Esophagus squamous epithelium (tissue), 5 donors: ENCODE data around the gene EPHA5. TPM values are rescaled to one million over a fixed set of nuclear protein-coding genes. Genes with fewer than 3 reads are reported as not detected.

Experiments used
- DNase-seq: peaks from one replicate; lab custom pipeline; 2025; lab: John Stamatoyannopoulos, UW
- H3K27ac ChIP-seq, 4 donors: fragments of 200-600 bp; sonication (generic); one replicate each; pipeline ENCODE4 v1.5.1; 2016 to 2019; ENCODE audit warnings: mild to moderate bottlenecking in 1 of 4
- H3K27me3 ChIP-seq, 4 donors: fragments of 200-600 bp; sonication (generic); 1 replicate in 3 of 4; 2 replicates in 1 of 4; pipeline versions ENCODE4 v1.5.1 to v1.6.0; 2017 to 2021; ENCODE audit warnings: antibody characterized with exemption in 1 of 4
- H3K36me3 ChIP-seq, 3 donors: fragments of 200-600 bp; sonication (generic); one replicate each; pipeline ENCODE4 v1.5.1; 2016 to 2019
- H3K4me1 ChIP-seq, 3 donors: fragments of 200-600 bp; sonication (generic); one replicate each; pipeline ENCODE4 v1.5.1; 2017 to 2019
- H3K4me3 ChIP-seq, 4 donors: fragments of 200-600 bp; sonication (generic); 1 replicate in 3 of 4; 2 replicates in 1 of 4; pipeline ENCODE4 v1.5.1; 2016 to 2019; ENCODE audit warnings: mild to moderate bottlenecking in 2 of 4, moderate library complexity in 1 of 4
- H3K9me3 ChIP-seq, 3 donors: fragments of 200-600 bp; sonication (generic); one replicate each; pipeline ENCODE4 v1.5.1; 2016 to 2019
- POLR2A ChIP-seq, 4 donors: fragments of 450-650 bp; IDR thresholded peaks; one replicate each; pipeline ENCODE4 v1.6.1; 2017; ENCODE audit warnings: antibody characterized with exemption in 4 of 4, mild to moderate bottlenecking in 4 of 4, moderate library complexity in 3 of 4
- WGBS, 2 donors: methylation state at CpG; one replicate each; pipeline ENCODE4 v1.1.5; 2018; 5-methylcytosine and 5-hydroxymethylcytosine counted together
- intact Hi-C: fragments of 100-400 bp; cut with DNase I; formaldehyde crosslinking; loops from one replicate; pipeline ENCODE4 v1.15.0; 2022
- total RNA-seq, 4 donors: library from RNA; depleted of rRNA; stranded (reverse); fragments of >200 nt; gene quantifications; one replicate each; pipeline ENCODE4 v1.1.0, GENCODE V29; 2016
- TF ChIP-seq, protein P1 (sequence below), 6 experiments: fragments of 450-650 bp in 4 of 6; fragments of 200-600 bp in 2 of 6; sonication (generic) in 2 of 6; IDR thresholded peaks; one replicate each; pipeline ENCODE4 v1.5.1; 2016 to 2019; ENCODE audit warnings: antibody characterized with exemption in 6 of 6, mild to moderate bottlenecking in 4 of 6, moderate library complexity in 4 of 6
- donor health status: DM: yes; HTN: yes; CAD: no.

The EPHA5 gene
- total RNA-seq, 4 donors from 2014 or later = under 0.01 to 0.06 TPM; not detected in 2

DNA sequence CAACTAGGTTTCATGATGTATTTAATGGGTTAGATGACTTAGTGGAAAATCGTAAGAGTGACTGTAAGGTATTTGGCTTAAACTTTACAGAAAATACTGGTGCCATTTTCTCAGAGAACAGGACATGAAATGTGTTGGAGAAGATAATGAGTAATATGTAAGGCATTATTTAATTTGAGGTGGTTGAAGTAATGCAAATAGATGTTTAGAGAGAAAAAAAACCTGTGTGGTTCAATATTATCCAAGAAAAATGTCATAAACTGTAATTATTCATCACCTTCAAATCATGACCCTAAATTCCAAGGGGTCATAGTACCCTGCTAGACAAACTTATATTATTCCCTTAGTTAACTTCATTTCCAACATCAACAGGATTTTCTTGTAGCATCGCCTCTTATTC is 171.7 kb downstream of the EPHA5 start:
- H3K9me3 ChIP-seq = no peaks in the 10 kb centered on the region
- H3K27ac ChIP-seq = no peak overlapping the region
- H3K36me3 ChIP-seq = no peaks in the 10 kb centered on the region
- intact Hi-C loops = no loop called here
- no peaks in the 10 kb centered on the region for H3K27me3 ChIP-seq
- H3K4me1 ChIP-seq = no peaks in the 10 kb centered on the region
- 47 to 68% methylated on average over 2 of the region's 2 CpGs for WGBS, 2 donors
- no peak overlapping the region for H3K4me3 ChIP-seq
- TF ChIP-seq, protein P1, sequence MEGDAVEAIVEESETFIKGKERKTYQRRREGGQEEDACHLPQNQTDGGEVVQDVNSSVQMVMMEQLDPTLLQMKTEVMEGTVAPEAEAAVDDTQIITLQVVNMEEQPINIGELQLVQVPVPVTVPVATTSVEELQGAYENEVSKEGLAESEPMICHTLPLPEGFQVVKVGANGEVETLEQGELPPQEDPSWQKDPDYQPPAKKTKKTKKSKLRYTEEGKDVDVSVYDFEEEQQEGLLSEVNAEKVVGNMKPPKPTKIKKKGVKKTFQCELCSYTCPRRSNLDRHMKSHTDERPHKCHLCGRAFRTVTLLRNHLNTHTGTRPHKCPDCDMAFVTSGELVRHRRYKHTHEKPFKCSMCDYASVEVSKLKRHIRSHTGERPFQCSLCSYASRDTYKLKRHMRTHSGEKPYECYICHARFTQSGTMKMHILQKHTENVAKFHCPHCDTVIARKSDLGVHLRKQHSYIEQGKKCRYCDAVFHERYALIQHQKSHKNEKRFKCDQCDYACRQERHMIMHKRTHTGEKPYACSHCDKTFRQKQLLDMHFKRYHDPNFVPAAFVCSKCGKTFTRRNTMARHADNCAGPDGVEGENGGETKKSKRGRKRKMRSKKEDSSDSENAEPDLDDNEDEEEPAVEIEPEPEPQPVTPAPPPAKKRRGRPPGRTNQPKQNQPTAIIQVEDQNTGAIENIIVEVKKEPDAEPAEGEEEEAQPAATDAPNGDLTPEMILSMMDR (IDR thresholded peaks at IDR 0.05) = no peak
- TF ChIP-seq POLR2A (IDR thresholded peaks at IDR 0.05) = no peak
- no peak for DNase-seq

DNA sequence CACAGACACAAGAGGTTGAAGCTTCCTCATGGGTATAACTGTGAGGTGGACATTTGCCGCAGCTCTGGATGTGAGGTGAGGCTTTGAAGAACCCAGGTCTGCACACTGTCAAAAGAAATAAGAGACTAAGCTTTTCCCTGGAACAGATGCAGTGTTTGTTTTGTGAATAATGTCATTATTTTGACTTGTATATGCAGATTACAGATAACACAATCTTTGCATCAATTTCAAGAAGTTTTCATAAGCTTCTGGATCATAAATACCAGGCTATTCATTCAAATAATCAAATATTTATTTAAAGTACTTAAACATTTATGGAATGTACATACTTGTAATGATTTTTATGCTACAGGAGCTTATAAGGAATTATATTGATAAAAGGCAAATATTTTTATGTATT is 174.8 kb downstream of the EPHA5 start:
- H3K4me1 ChIP-seq = no peaks in the 10 kb centered on the region
- DNase-seq = no peak
- no peaks in the 10 kb centered on the region for H3K9me3 ChIP-seq
- H3K27ac ChIP-seq = no peak overlapping the region
- WGBS, 2 donors = 88 to 89% methylated on average over 1 of the region's 1 CpG
- TF ChIP-seq, protein P1 (IDR thresholded peaks at IDR 0.05) = no peak
- TF ChIP-seq POLR2A (IDR thresholded peaks at IDR 0.05) = no peak
- H3K36me3 ChIP-seq = no peaks in the 10 kb centered on the region
- H3K4me3 ChIP-seq = no peak overlapping the region
- intact Hi-C loops = no loop called here
- no peaks in the 10 kb centered on the region for H3K27me3 ChIP-seq

DNA sequence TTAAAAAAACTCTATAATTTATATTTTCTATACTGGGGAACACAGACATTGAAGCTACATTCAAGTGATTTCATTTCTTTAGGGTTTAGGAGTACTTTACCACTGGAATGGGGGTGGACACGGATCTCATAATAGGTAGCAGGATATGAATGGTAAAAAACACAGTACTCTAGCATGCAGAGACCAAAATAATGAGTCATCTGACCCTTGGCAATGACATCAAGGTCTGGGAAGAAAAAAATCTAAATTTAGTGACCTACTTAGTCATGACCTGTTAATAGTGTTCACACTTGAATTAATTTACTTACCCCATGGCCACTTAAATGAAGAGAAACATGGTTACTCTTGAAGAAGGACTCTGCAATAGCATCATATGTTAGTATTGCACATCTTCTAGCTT is 187.9 kb downstream of the EPHA5 start:
- Histone ChIP-seq H3K4me1 (no peaks in the 10 kb centered on the region), H3K9me3 (no peaks in the 10 kb centered on the region), H3K27ac (no peak overlapping the region), H3K4me3 (no peak overlapping the region), H3K36me3 (no peaks in the 10 kb centered on the region), H3K27me3 (no peaks in the 10 kb centered on the region)
- TF ChIP-seq POLR2A (IDR thresholded peaks at IDR 0.05) = no peak
- TF ChIP-seq, protein P1 (IDR thresholded peaks at IDR 0.05) = no peak
- 33 to 50% methylated on average over 1 of the region's 1 CpG for WGBS, 2 donors
- no peak for DNase-seq
- intact Hi-C loops = no loop called here

DNA sequence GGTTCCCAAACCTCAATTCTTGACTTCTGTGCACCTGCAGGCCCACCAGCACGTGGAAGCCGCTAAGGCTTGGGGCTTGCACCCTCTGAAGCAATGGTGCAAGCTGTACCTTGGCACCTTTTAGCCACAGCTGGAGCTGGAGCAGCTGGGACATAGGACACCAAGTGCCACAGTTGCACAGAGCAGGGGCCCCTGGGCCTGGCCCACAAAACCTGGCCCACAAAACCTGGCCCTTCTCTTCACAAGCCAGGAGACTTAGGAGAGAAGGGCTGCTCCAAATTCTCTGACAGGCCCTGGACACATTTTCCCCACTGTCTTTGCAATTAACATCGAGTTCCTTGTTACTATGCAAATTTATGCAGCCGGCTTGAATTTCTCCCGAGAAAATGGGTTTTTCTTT is 197.8 kb downstream of the EPHA5 start:
- Histone ChIP-seq H3K9me3 (no peaks in the 10 kb centered on the region), H3K27me3 (no peaks in the 10 kb centered on the region), H3K36me3 (no peaks in the 10 kb centered on the region), H3K4me3 (no peak overlapping the region), H3K27ac (no peak overlapping the region), H3K4me1 (no peaks in the 10 kb centered on the region)
- intact Hi-C loops = no loop called here
- TF ChIP-seq POLR2A (IDR thresholded peaks at IDR 0.05) = no peak
- TF ChIP-seq, protein P1 (IDR thresholded peaks at IDR 0.05) = no peak
- DNase-seq = no peak
- WGBS, 2 donors = 78 to 86% methylated on average over 3 of the region's 5 CpGs

DNA sequence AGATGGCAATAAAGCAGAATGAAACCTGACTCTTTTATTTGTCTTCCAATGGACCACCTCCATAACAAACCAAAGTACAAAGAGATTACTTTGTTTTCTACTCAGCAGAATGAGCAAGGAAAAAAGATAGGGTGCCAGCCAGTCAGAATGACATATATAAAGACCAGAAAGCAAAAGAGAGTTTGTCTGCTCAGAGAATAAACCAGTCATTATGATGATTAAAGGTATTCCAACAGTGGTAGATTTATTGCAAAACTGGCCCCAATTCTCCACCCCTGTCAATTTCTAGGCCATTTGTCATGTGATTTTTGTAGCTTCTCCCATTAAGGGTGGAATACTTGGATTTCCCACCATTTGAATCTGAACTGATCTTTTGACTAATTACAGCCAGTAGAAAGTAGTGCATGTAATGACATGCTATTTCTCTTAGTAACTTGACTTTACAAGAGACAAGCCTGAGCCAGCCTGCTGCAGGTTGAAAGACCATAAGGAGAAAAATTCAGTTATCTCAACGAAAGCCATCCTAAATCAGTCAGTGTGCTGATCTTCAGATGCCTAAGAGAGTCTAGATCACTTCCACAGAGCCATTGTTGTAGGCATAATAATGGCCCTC is 203.1 kb downstream of the EPHA5 start:
- intact Hi-C loops = no loop called here
- no peaks in the 10 kb centered on the region for H3K27me3 ChIP-seq
- DNase-seq = no peak
- no peaks in the 10 kb centered on the region for H3K9me3 ChIP-seq
- TF ChIP-seq, protein P1 (IDR thresholded peaks at IDR 0.05) = no peak
- TF ChIP-seq POLR2A (IDR thresholded peaks at IDR 0.05) = no peak
- H3K4me1 ChIP-seq = no peaks in the 10 kb centered on the region
- no peak overlapping the region for H3K4me3 ChIP-seq
- WGBS, 2 donors = 8 to 13% methylated on average over 1 of the region's 1 CpG
- H3K36me3 ChIP-seq = no peaks in the 10 kb centered on the region
- no peak overlapping the region for H3K27ac ChIP-seq
